GM10266 (cell line): Measurements from ENCODE around the gene CYP4A11.
"Not testable (repeated sequence)": the region's sequence is repeated elsewhere in the genome, so short reads cannot be mapped to it uniquely, and the experiment has no call there.

Experiments used
- DNase-seq: peaks from one replicate; pipeline ENCODE4 v3.0.0; 2012; ENCODE audit errors: extremely low spot score
- CTCF ChIP-seq: IDR thresholded peaks from 2 replicates; pipeline ENCODE4 v1.5.1; 2012; ENCODE audit warnings: mild to moderate bottlenecking, low read depth; ENCODE audit not compliant: control insufficient read depth, insufficient read depth; ENCODE audit errors: missing control alignments

Gene CYP4A11

DNA sequence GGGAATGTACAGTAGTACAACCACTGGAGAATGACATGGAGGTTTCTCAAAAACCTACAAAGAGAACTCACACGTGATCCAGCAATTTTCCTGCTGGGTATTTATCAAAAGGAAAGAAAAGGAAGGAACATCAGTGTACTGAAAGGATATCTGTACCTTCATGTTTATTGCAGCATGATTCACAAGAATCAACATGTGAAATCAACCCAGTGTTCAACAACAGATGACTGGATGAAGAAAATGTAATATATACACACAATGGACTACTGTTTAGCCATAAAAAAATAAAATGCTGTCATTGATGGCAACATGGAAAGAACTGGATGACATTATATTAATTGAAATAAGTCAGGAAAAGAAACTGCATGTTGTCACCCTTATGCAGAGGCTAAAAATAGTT, 19.0 kb upstream of the CYP4A11 start:
- no peak for DNase-seq
- no peak for TF ChIP-seq CTCF

GRCh38 chr1:46955116-46955515, 13.8 kb upstream of the CYP4A11 start:
- not testable (repeated sequence) for DNase-seq

- DNase-seq, result not testable (repeated sequence)
Observed at GRCh38 chr1:46953847-46954246, 12.6 kb upstream of the CYP4A11 start.

DNA sequence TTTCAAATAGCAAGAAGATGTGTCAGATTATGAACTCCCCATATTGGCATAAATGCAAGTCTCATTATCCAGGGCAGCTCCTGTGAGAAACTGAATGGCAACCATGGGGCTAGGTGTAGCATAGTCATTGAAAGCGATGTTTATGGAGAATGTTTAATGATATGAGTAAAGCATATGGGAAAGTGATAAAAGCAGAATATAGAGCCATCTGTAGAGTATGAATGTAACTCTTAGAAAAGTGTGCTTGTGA, 8.1 kb upstream of the CYP4A11 start:
- not testable (repeated sequence) for DNase-seq

- no peak for DNase-seq
Observed at GRCh38 chr1:46948629-46949416, 7.5 kb upstream of the CYP4A11 start.

DNA sequence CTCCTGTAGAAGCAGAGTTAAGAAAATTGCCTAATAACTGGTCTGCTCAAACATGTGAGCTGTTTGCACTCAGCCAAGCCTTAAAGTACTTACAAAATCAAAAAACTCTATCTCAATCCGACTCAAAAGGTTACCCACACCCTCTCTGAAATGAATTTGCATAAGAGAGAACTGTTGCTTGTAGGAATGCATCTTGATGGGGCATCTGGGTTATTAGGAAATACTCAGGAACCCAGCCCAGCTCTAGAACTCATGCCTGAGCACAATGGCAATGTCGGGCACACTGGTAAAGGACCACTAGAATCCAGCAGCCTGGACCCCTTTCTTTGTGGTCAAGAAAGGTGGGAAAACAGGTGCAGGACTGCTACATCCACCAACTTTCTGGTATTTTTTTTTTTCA, 6.4 kb upstream of the CYP4A11 start:
- DNase-seq, result not testable (repeated sequence)

More at GRCh38 chr1:46948629-46949416, 7.5 kb upstream of the CYP4A11 start:
- TF ChIP-seq CTCF, result no peak

DNA sequence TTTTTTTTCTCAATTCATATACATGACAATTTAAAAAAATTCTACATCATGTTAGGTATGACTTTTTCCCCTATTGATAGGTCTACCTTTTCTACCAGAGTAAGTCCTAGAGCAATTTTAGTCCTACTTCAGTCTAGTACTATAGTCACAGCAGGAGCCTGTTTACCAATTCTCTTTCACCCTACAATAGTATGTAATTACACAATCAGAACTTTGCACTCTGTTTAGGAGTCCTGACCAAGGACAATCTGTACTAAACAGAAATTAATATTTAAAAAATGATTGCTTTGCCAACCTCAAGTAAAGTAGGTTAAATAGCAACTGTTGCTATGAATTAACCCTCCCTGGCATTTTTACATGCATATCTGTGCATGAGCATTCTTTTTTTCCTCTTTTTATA, 810 bp upstream of the CYP4A11 start:
- no peak for TF ChIP-seq CTCF
- no peak for DNase-seq

- no peak for DNase-seq
- no peak for TF ChIP-seq CTCF
Observed at GRCh38 chr1:46940307-46940706, 969 bp downstream of the CYP4A11 start.

DNA sequence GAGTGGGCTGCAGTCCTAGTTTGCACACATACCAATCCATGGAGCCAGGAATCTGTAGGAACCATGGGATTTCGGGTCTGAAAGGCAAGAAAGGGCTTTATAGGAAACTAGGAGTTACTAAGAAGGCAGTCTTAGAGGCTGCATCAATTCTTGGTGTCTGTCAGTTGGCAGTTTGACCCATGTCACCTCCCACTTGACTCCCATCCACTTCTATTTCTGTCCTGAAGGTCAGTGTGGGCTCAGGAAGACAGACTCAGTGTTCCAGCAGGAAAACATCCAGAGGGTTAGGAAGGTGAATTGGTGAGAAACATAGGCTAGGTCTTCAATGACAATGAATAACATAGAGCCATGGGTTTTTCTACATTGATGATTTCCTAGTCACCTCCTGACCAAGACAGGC, 4.0 kb downstream of the CYP4A11 start:
- DNase-seq, result no peak

More for the DNA sequence above, 4.0 kb downstream of the CYP4A11 start:
- TF ChIP-seq CTCF, result no peak
